KBM-7 (cell line): ENCODE measurements around the gene AS3MT.
"Not testable (repeated sequence)": the region's sequence is repeated elsewhere in the genome, so short reads cannot be mapped to it uniquely, and the experiment has no call there.

Experiments used
- DNase-seq: peaks from one replicate; pipeline ENCODE4 v3.0.0-alpha.2; 2015
- in situ Hi-C: fragments of 300-500 bp; cut with MboI; formaldehyde crosslinking; loops from 2 replicates; pipeline ENCODE4 v1.14.3; 2020; ENCODE audit warnings: low sequenced_read_pairs, low pct_unique_long_range_greater_than_20kb, mixed read lengths

AS3MT gene, protein sequence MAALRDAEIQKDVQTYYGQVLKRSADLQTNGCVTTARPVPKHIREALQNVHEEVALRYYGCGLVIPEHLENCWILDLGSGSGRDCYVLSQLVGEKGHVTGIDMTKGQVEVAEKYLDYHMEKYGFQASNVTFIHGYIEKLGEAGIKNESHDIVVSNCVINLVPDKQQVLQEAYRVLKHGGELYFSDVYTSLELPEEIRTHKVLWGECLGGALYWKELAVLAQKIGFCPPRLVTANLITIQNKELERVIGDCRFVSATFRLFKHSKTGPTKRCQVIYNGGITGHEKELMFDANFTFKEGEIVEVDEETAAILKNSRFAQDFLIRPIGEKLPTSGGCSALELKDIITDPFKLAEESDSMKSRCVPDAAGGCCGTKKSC

DNA sequence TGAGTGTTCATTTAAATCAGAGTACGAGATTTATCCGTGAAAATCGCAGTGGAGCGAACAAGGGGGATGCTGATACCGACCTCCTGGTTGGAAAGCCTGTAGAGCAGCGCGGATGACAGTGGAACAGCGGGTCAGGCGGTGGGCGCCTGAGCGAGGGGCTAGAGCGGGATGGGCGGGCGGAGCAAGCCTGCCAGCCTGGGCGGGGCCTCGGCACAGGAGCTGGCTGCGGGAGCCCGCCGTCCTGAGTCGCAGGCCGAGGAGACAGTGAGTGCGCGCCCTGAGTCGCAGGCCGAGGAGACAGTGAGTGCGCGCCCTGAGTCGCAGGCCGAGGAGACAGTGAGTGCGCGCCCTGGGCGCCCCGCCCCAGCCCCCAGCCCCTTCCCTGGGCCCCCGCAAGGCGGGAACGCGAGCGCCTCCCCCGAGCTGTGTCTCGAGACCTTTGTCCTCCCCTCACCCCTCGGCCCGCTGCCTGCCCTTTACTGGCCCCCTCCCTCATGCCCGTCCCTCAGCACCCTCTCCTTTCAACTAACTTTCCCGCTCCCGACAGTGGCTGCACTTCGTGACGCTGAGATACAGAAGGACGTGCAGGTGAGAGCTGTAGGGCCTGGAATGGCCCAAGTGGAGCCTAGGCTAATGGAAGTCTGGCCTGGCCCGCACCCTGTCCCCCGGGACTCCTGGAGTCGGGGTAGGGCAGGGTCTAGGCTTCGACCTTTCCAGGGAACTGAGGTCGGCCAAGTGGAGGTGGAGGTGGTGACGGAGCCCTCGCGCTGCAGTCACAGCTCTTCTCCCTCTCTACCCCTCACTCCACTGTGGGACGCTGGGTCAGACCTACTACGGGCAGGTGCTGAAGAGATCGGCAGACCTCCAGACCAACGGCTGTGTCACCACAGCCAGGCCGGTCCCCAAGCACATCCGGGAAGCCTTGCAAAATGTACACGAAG is at the start of gene AS3MT:
Gene AS3MT (plus strand): TSS at position 213 of the 941 bp plus-strand sequence. CDS start 123 bp downstream, at position 336.
- no peak for DNase-seq
- in situ Hi-C loops = no loop called here

DNA sequence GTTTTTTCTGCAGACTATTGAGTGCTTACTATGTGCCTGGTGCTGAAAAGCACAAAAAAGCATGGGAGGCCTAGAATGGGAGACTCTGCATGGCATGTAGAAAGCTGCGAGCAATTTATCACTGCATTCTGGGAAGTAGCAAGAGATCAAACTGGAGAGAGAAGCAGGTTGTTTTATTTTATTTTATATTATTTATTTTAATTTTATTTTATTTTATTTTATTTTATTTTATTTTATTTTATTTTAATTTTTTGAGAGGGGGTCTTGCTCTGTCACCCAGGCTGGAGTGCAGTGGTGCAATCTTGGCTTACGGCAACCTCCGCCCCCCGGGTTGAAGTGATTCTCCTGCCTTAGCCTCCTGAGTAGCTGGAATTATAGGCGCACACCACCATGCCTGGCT is 49.3 kb upstream of the AS3MT start:
- in situ Hi-C loops, DNase-seq: not testable (repeated sequence)

DNA sequence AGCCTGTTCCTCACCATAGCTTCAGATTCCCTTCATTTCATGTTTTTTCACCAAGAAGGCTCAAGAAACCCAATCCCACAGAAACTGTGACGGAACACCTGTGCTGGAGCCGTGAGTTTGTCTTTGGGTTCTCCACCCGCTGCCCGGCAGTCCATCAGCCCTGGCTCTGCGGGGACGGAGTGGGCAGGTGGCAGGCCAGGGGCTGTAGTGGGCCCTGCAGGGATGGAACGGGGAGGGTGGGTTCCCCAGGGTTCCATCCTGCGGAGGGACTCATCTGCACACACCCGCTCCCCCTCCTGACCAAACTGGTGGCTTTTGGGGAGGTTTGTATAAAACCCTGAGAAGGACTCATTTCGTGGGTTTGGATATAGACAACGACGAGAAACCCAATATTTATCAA is 47.0 kb upstream of the AS3MT start:
- DNase-seq = no peak
- in situ Hi-C loops = no loop called here

DNA sequence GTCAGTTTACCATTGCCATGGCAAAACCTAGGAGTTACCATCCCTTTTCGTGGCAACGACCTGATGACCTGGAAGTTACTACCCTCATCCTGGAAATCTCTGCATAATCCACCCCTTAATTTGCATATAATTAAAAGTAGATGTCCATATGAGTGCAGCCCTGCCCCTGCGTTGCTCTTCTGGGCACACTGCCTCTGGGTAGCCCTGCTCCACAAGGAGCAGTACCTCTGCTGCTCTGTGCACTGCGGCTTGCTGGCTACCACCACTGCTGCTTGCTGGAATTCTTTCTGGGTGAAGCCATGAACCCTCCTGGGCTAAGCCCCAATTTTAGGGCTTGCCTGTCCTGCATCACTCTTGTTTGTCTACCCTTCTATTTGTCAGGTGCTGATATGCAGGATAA is 44.6 kb upstream of the AS3MT start:
- no peak for DNase-seq
- in situ Hi-C loops = no loop called here

DNA sequence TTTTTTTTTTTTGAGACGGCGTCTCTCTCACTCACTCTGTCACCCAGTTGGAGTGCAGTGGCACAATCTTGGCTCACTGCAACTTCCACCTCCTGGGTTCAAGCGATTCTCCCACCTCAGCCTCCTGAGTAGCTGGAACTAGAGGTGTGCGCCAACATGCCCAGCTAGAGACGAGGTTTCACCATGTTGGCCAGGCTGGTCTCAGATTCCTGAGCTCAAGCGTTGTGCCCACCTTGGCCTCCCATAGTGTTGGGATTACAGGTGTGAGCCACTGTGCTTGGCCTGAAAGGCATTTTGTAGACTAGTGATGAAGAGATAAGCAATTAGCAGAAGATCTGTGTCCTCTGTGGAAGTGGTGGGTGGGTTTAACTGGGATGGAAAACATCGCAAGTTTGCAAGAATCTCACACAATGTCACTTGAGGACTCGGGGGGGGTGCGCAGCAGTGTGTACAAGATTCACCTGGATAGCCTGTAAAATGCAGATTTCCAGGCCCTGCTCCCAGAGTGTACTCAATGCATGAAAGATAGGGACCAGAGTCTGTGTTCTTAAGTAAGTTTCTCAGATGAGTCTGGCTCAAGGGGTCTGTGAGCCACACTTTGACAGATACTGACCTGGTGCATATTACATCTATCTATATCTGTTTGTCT is 43.0 kb upstream of the AS3MT start:
- no peak for DNase-seq
- in situ Hi-C loops = no loop called here

DNA sequence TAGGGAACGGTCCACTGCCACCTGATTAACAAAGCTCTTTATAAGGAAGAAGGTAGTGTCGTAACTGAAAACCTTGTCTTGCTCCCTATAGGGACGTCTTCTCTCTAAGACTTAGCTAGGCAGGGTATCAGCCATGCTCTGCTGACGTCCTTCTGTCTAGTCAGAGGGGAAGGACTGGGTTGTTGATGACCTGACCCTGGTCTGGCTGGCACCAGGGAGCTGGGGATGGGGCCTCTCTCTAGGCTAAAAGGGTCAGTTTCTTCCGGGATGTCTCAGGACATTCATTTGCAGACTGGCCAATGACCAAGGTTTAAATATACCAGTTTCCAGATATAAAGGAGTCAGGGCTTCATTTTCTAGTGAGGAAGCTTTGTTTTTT is 41.7 kb upstream of the AS3MT start:
- no peak for DNase-seq
- in situ Hi-C loops = no loop called here

DNA sequence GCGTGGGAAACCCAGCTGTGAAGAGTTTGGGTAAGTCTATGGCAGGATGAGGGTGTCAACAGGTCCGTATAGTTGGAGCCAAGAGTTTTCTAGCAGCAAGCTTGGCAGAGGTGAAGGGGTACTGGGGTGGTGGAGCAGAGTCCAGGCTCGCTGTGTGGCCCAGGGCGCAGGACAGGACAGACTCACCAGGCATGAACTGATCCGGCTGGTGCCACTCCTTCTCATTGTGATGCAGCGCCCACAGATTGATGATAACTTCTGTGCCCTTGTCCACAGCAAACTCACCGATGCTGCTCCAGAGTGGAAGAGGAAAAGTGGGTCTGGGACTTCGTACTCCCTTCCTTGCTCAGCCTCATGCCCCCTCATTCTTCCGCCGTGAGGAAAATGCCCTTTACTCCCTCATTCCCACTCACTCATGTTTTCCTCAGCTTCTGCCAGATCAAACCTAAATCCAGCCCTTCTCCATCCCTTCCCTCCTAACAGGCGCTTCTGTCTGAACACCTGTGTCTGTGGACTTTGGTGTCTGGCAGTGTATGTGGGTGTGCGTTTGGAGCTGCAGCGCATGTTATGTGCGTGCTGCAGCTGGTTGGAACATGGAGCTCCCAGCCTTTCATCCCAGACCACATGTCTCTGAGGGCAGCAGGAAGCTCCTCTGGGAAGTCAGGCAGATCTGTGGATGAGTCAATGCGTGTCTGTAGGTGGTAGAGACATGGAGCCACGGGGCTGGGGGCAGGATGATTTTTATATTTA is 37.8 kb upstream of the AS3MT start:
- no peak for DNase-seq

DNA sequence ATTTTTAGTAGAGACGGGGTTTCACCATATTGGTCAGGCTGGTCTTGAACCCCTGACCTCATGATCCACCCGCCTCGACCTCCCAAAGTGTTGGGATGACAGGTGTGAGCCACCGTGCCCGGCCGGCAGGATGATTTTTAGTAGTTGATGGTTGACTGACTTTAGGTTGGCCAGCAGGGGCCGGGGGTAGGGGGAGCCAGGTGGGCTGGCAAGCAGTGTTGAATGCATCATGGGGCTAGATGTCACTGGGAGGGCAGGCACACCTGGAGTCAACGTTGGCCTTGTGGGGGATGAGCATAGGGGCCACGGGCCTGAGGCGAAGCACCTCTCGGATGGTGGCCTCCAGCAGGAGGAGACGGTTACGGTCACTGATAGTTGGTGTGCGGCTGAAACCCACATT is 37.0 kb upstream of the AS3MT start:
- DNase-seq = no peak
- in situ Hi-C loops = no loop called here

More for the DNA sequence above, 37.8 kb upstream of the AS3MT start:
- in situ Hi-C loops = no loop called here

DNA sequence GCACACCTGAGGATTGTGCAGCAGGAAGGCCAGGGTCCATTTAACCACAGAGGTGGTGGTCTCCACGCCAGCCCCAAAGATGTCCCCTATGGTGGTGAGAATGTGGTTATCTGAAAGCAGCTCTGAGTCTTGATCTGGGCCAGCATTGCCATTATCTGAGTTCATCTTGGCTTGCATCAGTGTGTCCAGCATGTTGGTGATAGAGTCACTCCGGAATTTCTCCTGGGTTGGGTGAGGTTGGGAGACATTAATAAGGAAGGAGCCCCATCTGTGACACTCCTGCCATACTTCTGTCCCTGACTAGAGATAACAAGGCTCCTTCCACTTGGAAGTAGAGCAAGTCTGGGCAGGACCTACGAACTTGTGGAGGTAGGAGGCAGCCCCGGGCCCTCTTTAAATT is 36.3 kb upstream of the AS3MT start:
- DNase-seq = no peak
- in situ Hi-C loops = no loop called here

DNA sequence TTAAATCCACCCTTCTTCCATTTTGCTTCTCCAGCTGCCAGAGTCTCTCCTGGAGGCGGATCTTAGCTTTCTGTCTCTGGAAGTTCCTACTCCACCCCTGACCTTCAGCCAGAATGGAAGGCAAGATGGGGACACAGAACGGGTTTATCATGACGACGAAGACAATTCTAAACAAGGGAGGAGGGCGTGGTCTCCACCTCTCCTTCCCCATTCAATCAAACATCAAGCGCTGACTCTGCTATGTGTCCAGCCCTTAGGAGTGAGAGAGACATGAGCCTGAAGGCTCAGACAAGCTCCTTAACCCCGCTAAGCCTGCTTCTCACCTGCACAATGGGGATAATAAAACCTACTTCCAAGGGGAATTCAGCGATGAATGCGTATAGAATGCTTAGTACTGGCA is 35.1 kb upstream of the AS3MT start:
- no peak for DNase-seq

DNA sequence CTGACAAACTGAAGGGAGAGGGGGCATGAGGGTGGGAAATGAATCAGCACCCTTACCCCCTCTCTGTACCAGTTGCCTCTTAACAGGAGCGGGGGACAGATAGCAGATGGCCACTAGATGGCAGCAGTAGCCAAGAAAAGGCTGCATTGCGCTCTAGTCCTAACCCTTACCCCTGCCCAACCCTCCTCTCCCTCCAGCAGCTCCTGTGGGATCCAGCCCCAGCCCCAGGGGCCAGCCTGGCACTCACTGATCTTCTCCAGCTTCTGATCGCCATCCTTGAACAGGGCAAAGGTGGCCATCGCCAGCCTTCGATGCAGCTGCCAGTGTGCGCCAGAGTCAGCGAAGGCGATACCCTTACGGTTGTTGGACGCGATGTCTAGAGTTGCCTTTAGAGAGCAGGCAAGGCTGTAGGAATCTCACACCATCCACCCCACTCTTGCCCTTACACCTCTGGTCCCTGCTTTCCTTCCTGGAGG is 34.2 kb upstream of the AS3MT start:
- in situ Hi-C loops = no loop called here
- peak; percentile 88 for DNase-seq

More for the DNA sequence above, 35.1 kb upstream of the AS3MT start:
- in situ Hi-C loops = no loop called here

DNA sequence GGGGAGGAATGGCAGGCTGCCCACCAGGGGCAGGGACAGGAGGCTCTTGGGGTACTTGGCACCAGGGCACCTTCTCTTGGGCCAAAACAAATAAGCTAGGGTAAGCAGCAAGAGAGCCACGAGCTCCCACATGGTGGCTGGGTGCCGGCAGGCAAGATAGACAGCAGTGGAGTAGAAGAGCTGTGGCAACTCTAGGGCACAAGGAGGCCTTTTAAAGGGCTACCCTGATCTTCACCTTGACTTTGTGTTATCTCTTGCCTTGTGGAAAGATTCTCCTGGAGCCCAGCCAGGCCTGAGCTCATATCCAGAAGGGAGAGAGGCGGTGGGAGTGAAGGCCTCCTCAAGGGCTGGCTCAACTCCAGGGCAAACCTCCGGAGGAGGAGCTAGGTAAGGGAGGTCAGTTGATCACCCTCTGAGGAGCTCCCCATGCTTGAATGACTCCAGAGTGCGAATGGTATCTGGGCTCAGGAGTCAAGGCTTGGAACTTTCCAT is 32.0 kb upstream of the AS3MT start, which contains the start of gene CYP17A1:
Gene CYP17A1 (minus strand): TSS at position 184 of the 492 bp plus-strand sequence. CDS start 52 bp downstream, at position 132.
- in situ Hi-C loops = no loop called here
- no peak for DNase-seq

DNA sequence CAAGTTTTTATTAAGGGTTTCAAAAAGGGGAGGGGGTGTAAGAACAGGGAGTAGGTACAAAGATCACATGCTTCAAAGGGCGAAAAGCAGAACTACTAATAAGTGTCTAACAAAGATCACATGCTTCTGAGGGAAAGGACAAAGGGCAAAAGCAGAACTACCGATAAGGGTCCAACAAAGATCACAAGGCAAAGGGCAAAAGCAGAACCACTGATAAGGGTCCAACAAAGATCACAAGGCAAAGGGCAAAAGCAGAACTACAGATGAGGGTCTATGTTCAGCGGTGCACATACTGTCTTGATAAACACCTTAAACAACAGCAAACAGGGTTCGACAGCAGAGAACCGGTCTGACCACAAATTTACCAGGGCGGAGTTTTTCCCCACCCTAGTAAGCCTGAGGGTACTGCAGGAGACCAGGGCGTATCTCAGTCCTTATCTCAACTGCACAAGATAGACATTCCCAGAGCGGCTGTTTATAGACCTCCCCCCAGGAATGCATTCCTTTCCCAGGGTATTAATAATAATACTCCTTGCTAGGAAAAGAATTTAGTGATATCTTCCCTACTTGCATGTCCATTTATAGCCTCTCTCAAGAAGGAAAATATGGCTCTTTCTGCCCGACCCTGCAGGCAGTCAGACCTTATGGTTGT is 30.9 kb upstream of the AS3MT start:
- peak; percentile 49 for DNase-seq
- in situ Hi-C loops = not testable (repeated sequence)

DNA sequence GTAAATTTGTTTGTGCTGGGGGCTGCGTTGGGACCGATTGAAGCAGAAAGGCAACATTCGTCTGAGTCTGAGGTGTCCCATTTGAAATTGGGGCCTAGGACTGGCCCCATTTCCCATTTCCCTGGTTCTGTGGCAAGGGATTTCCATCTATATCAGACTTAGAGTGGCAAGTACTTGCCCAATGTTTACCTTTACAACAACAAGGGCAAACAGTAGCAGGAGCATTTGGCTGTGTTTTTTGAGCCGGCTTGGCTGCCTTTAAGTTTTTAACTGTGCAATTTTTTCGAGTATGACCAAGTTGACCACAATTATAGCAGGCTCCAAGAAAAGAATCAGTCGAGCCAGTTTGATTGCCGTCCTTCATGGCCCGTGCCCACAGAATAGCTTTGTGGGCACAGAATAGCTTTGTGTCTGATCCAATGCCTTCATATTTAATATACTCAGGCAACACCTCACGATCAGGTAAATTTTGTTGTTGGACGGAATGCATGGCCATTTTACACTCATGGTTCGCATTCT is 27.4 kb upstream of the AS3MT start:
- DNase-seq = no peak
- in situ Hi-C loops = no loop called here

DNA sequence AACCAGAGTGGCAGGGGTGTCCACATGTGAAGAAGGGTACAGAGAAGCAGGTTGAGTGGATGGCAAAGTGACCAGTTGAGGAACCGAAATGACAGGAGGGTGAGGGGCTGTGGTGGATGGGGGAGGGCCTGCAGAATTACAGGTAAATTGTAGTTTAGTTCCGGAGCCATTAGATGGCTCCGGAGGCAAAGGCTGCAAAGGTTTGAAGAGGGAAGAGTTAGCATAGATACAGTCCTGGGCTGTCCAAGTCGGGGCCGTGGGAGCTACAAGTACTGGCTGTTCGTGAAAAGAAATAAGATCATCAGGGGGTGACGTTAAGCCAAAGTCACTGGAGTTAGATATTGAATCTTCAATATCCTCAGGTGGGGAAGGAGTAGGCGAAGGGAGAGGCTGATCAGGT is 26.1 kb upstream of the AS3MT start:
- not testable (repeated sequence) for DNase-seq

DNA sequence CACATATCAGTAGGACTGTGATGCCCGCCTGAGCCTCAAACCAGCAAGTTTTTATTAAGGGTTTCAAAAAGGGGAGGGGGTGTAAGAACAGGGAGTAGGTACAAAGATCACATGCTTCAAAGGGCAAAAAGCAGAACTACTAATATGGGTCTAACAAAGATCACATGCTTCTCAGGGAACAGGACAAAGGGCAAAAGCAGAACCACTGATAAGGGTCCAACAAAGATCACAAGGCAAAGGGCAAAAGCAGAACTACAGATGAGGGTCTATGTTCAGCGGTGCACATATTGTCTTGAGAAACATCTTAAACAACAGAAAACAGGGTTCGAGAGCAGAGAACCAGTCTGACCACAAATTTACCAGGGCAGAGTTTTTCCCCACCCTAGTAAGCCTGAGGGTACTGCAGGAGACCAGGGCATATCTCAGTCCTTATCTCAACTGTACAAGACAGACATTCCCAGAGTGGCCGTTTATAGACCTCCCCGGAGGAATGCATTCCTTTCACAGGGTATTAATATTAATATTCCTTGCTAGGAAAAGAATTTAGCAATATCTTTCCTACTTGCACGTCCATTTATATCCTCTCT is 25.0 kb upstream of the AS3MT start:
- DNase-seq, in situ Hi-C loops: not testable (repeated sequence)

More for the DNA sequence above, 26.1 kb upstream of the AS3MT start:
- in situ Hi-C loops = not testable (repeated sequence)

DNA sequence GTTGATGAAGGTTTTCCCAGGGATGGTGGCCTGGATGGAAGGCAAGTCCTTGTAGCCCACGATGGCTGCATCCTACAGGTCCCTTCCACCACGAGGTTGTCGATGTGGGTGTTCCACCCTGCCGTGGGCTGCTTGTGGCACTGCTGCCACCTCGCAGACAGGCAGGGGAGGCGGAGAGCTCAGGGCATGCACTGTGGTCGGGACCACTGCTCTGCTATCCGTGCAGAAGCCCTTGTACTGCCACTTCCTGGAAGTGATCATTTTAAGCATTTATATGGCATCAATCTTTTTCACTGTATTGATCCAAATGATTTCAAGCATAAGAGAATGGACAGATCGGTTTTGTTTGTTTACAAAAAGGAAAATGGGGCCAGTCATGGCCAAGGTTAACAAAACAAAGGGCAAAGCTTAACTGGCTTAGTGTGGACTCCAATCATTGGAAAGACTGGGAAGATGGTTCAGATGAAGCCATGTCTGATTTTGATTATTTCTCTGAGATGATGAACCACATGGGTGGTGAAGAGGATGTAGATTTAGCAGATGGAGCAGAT is 23.8 kb upstream of the AS3MT start:
- in situ Hi-C loops = no loop called here

More for the DNA sequence above, 23.8 kb upstream of the AS3MT start:
- no peak for DNase-seq
